Uterus (tissue), 2 donors: Measurements from ENCODE around the gene RBM47.
"Not testable (repeated sequence)": the region's sequence is repeated elsewhere in the genome, so short reads cannot be mapped to it uniquely, and the experiment has no call there.

Experiments
- POLR2A ChIP-seq, 2 donors: fragments of 450-650 bp; IDR thresholded peaks; one replicate each; pipeline ENCODE4 v1.6.1; 2016; ENCODE audit warnings: antibody characterized with exemption in 2 of 2, mild to moderate bottlenecking in 1 of 2, moderate library complexity in 1 of 2
- TF ChIP-seq, protein P1 (sequence below), 4 experiments: fragments of 200-600 bp in 2 of 4; fragments of 450-650 bp in 2 of 4; sonication (generic) in 2 of 4; IDR thresholded peaks; one replicate each; pipeline ENCODE4 v1.5.1; 2016 to 2019; ENCODE audit warnings: antibody characterized with exemption in 4 of 4, mild to moderate bottlenecking in 2 of 4, moderate library complexity in 1 of 4

DNA sequence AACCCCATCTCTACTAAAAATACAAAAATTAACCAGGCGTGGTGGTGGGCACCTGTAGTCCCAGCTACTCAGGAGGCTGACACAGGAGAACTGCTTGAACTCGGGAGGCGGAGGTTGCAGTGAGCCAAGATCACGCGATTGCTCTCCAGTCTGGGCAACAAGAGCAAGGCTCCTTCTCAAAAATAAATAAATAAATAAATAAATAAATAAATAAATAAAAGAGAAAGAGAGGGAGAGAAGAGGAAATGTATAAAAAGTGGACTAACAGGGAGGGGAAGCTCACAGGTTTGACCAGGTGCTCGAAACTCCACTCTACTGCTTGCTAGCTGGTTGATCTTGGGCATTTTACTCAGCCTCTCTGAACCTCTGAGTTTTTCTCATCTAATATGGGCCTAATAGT lies 84.2 kb downstream of the RBM47 start:
- TF ChIP-seq, protein P1, sequence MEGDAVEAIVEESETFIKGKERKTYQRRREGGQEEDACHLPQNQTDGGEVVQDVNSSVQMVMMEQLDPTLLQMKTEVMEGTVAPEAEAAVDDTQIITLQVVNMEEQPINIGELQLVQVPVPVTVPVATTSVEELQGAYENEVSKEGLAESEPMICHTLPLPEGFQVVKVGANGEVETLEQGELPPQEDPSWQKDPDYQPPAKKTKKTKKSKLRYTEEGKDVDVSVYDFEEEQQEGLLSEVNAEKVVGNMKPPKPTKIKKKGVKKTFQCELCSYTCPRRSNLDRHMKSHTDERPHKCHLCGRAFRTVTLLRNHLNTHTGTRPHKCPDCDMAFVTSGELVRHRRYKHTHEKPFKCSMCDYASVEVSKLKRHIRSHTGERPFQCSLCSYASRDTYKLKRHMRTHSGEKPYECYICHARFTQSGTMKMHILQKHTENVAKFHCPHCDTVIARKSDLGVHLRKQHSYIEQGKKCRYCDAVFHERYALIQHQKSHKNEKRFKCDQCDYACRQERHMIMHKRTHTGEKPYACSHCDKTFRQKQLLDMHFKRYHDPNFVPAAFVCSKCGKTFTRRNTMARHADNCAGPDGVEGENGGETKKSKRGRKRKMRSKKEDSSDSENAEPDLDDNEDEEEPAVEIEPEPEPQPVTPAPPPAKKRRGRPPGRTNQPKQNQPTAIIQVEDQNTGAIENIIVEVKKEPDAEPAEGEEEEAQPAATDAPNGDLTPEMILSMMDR (IDR thresholded peaks at IDR 0.05): not testable (repeated sequence)
- not testable (repeated sequence) for TF ChIP-seq POLR2A (IDR thresholded peaks at IDR 0.05)
